Measurements from ENCODE around the gene ACOT2.

ACOT2 gene

GRCh38 chr14:73616831-73617230 is 47.8 kb downstream of the ACOT2 start:
- no peaks in the 10 kb centered on the region for H3K9me3 Mint-ChIP-seq
- DNase-seq, result no peak
- H3K4me3 Mint-ChIP-seq, result no peak overlapping the region
- no peaks in the 10 kb centered on the region for H3K36me3 Mint-ChIP-seq (ENCODE audit: low read depth)
- no peak overlapping the region for H3K27ac Mint-ChIP-seq
- H3K4me1 Mint-ChIP-seq (ENCODE audit: low read depth), result peaks cover 6% of the 10 kb centered on the region
- peaks cover 4% of the 10 kb centered on the region for H3K27me3 Mint-ChIP-seq

GRCh38 chr14:73619524-73619923 is 50.5 kb downstream of the ACOT2 start:
- H3K4me3 Mint-ChIP-seq, result no peak overlapping the region
- no peaks in the 10 kb centered on the region for H3K4me1 Mint-ChIP-seq (ENCODE audit: low read depth)
- no peak overlapping the region for H3K27ac Mint-ChIP-seq
- DNase-seq, result no peak
- no peaks in the 10 kb centered on the region for H3K27me3 Mint-ChIP-seq
- H3K36me3 Mint-ChIP-seq (ENCODE audit: low read depth), result no peaks in the 10 kb centered on the region
- no peaks in the 10 kb centered on the region for H3K9me3 Mint-ChIP-seq

GRCh38 chr14:73620268-73620667 is 51.3 kb downstream of the ACOT2 start:
- H3K27me3 Mint-ChIP-seq, result no peaks in the 10 kb centered on the region
- H3K36me3 Mint-ChIP-seq (ENCODE audit: low read depth), result no peaks in the 10 kb centered on the region
- no peak overlapping the region for H3K27ac Mint-ChIP-seq
- no peak for DNase-seq
- no peak overlapping the region for H3K4me3 Mint-ChIP-seq
- H3K4me1 Mint-ChIP-seq (ENCODE audit: low read depth), result no peaks in the 10 kb centered on the region
- no peaks in the 10 kb centered on the region for H3K9me3 Mint-ChIP-seq

- Mint-ChIP-seq H3K27ac (no peak overlapping the region), H3K4me1 (ENCODE audit: low read depth) (peaks cover 2% of the 10 kb centered on the region), H3K9me3 (no peaks in the 10 kb centered on the region), H3K4me3 (no peak overlapping the region), H3K27me3 (no peaks in the 10 kb centered on the region), H3K36me3 (ENCODE audit: low read depth) (no peaks in the 10 kb centered on the region)
- DNase-seq, result no peak
Observed at GRCh38 chr14:73623504-73624054, 54.6 kb downstream of the ACOT2 start.

Data from activated T-cell treated with anti-CD3 and anti-CD28 coated beads, Interleukin-2, amount 50 U/mL, for 24 hours (primary cell).